Keratinocyte (primary cell): ENCODE measurements around the gene GRB2. TPM values are rescaled to one million over a fixed set of nuclear protein-coding genes. Genes with fewer than 3 reads are reported as not detected.

Experiments used
- DNase-seq: peaks from one replicate; pipeline ENCODE4 v3.0.0-alpha.2; 2011; ENCODE audit warnings: low read depth, missing footprints, low spot score
- FAIRE-seq: peaks from 2 replicates; lab custom pipeline; 2011; peaks lifted over from hg19 to GRCh38; lab: Jason Lieb, UNC
- H2AFZ ChIP-seq: 2 replicates; pipeline ENCODE4 v1.6.0; 2012; ENCODE audit warnings: low read length, control low read depth, inconsistent platforms; ENCODE audit not compliant: control insufficient read depth
- H3K27ac ChIP-seq: 2 replicates; pipeline ENCODE4 v1.5.1; 2011; ENCODE audit warnings: low read length; ENCODE audit not compliant: control insufficient read depth, insufficient read depth
- H3K27me3 ChIP-seq: 3 replicates; pipeline ENCODE4 v1.6.0; 2011; ENCODE audit warnings: low read length; ENCODE audit not compliant: control insufficient read depth, insufficient read depth; ENCODE audit errors: extremely low read depth
- H3K36me3 ChIP-seq, 2 experiments: 2 replicates in 1 of 2; 3 replicates in 1 of 2; pipeline ENCODE4 v1.5.1; 2011; ENCODE audit warnings: low read length in 2 of 2, mild to moderate bottlenecking in 1 of 2; ENCODE audit not compliant: control insufficient read depth in 2 of 2, insufficient read depth in 2 of 2; ENCODE audit errors: extremely low read depth in 1 of 2
- H3K4me1 ChIP-seq: 3 replicates; pipeline ENCODE4 v1.5.1; 2011; ENCODE audit warnings: low read length; ENCODE audit not compliant: control insufficient read depth, insufficient read depth; ENCODE audit errors: extremely low read depth
- H3K4me2 ChIP-seq: 3 replicates; pipeline ENCODE4 v1.6.0; 2011; ENCODE audit warnings: low read depth, low read length; ENCODE audit not compliant: control insufficient read depth, insufficient read depth; ENCODE audit errors: extremely low read depth
- H3K4me3 ChIP-seq, 3 experiments: fragments of 200-600 bp in 1 of 3; sonication (generic) in 1 of 3; 2 replicates in 2 of 3; 3 replicates in 1 of 3; pipeline ENCODE4 v1.5.1; 2011 to 2016; ENCODE audit warnings: low read length in 3 of 3, mild to moderate bottlenecking in 3 of 3, control low read depth in 2 of 3, inconsistent platforms in 1 of 3, low read depth in 1 of 3, mixed read lengths in 1 of 3, mixed run types in 1 of 3, moderate library complexity in 1 of 3; ENCODE audit not compliant: control insufficient read depth in 2 of 3, insufficient read depth in 2 of 3; ENCODE audit errors: extremely low read depth in 1 of 3
- H3K79me2 ChIP-seq: 2 replicates; pipeline ENCODE4 v1.6.0; 2012; ENCODE audit warnings: low read length; ENCODE audit not compliant: control insufficient read depth, insufficient read depth
- H3K9ac ChIP-seq: 3 replicates; pipeline ENCODE4 v1.6.0; 2011; ENCODE audit warnings: low read length; ENCODE audit not compliant: control insufficient read depth, insufficient read depth; ENCODE audit errors: extremely low read depth
- H3K9me1 ChIP-seq: 3 replicates; pipeline ENCODE4 v1.6.0; 2011; ENCODE audit warnings: low read length; ENCODE audit not compliant: control insufficient read depth, insufficient read depth; ENCODE audit errors: extremely low read depth
- H3K9me3 ChIP-seq: 2 replicates; pipeline ENCODE4 v1.5.1; 2012; ENCODE audit warnings: low read depth, low read length; ENCODE audit not compliant: control insufficient read depth
- H4K20me1 ChIP-seq: 3 replicates; pipeline ENCODE4 v1.6.0; 2011; ENCODE audit warnings: low read length; ENCODE audit not compliant: control insufficient read depth, insufficient read depth; ENCODE audit errors: extremely low read depth
- CTCF ChIP-seq, 3 experiments: IDR thresholded peaks in 1 of 3; conservative IDR thresholded peaks in 1 of 3; optimal IDR thresholded peaks in 1 of 3; 2 replicates in 2 of 3; 3 replicates in 1 of 3; pipeline versions ENCODE3 to v1.5.1; 2011; ENCODE audit warnings: low read length in 3 of 3, mild to moderate bottlenecking in 3 of 3, moderate library complexity in 2 of 3, control low read depth in 1 of 3, inconsistent platforms in 1 of 3; ENCODE audit not compliant: insufficient read depth in 2 of 3; ENCODE audit errors: extremely low read depth in 1 of 3
- EZH2 ChIP-seq: IDR thresholded peaks from one replicate; pipeline ENCODE4 v1.6.1; 2012; ENCODE audit warnings: inconsistent platforms, mild to moderate bottlenecking, low read length, moderate library complexity
- dilution Hi-C: fragments of 300-500 bp; cut with MboI; formaldehyde crosslinking; loops from one replicate; pipeline ENCODE4 v1.7.0; 2020; ENCODE audit warnings: low sequenced_read_pairs; ENCODE audit not compliant: extremely low pct_ligation_motif_present
- polyA plus RNA-seq, 5 experiments: library from polyadenylated mRNA; depleted of rRNA in 3 of 5; stranded (reverse) in 3 of 5; stranded (forward) in 1 of 5; unstranded in 1 of 5; fragments of >200 nt; gene quantifications; 1 replicate in 1 of 5; 2 replicates in 3 of 5; 3 replicates in 1 of 5; pipeline versions ENCODE4 v1.2.1 to v1.2.3, GENCODE V29; 2011 to 2012; ENCODE audit warnings: missing spikeins in 2 of 5, low read depth in 1 of 5, low replicate concordance in 1 of 5

The GRB2 gene
- polyA plus RNA-seq, 1 donor (not counting 4 experiments of a cell fraction or from before 2014, with no cell fraction given) = 62.0 TPM

DNA sequence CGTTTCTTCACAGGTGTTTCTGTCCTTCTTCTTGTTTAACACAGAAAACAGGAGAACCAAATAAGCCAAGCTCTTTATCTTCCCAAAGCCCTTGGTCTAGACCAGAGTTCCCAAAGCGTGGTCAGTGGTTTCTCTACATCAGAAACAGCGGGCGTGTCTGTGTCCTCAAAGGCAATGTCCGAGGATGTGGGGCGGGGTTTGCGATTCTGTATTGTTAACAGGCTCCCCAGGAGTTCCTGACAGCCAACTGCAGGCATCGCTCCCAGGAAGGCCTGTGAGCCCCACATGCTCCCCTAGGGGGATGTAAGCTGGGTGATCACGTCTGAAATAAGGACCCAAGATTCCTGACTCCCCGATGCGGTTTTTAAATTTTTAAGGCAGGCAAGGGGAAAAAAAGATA, 87.8 kb downstream of the GRB2 start:
- no peaks in the 10 kb centered on the region for H3K79me2 ChIP-seq
- no peaks in the 10 kb centered on the region for H3K9me1 ChIP-seq
- no peaks in the 10 kb centered on the region for H3K27me3 ChIP-seq
- H3K4me3 ChIP-seq = no peak overlapping the region
- H3K36me3 ChIP-seq = peaks cover 22 to 23% of the 10 kb centered on the region in 2 experiments
- H3K4me2 ChIP-seq = no peak overlapping the region
- dilution Hi-C loops = no loop called here
- H2AFZ ChIP-seq = no peak overlapping the region
- no peaks in the 10 kb centered on the region for H3K4me1 ChIP-seq
- H3K9ac ChIP-seq = no peak overlapping the region
- TF ChIP-seq CTCF (optimal IDR thresholded peaks at IDR 0.05 in 1 of 3, IDR thresholded peaks at IDR 0.05 in 1 of 3, conservative IDR thresholded peaks at IDR 0.05 in 1 of 3; ENCODE audit: extremely low read depth in 1 of 3, insufficient read depth in 2 of 3, low read length in 3 of 3) (no peak), EZH2 (no peak)
- no peaks in the 10 kb centered on the region for H3K9me3 ChIP-seq
- FAIRE-seq = no peak
- no peak for DNase-seq
- no peak overlapping the region for H3K27ac ChIP-seq
- no peaks in the 10 kb centered on the region for H4K20me1 ChIP-seq

DNA sequence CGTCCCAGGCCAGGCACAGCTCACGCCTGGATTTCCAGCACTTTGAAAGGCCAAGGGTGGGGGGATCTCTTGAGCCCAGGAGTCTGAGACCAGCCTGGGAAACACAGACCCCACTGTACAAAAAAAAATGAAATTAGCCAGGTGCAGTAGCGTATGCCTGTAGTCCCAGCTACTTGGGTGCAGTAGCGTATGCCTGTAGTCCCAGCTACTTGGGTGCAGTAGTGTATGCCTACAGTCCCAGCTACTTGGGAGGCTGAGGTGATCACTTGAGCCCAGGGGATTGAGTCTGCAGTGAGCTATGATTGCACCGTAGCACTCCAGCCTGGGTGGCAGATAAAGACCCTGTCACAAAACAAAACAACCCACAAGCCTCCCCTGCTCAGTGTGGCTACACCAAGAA, 89.2 kb downstream of the GRB2 start:
- Histone ChIP-seq H3K79me2 (no peaks in the 10 kb centered on the region), H3K27ac (no peak overlapping the region), H3K9ac (no peak overlapping the region), H2AFZ (no peak overlapping the region), H3K9me1 (no peaks in the 10 kb centered on the region), H3K27me3 (no peaks in the 10 kb centered on the region), H3K4me3 (no peak overlapping the region), H3K4me1 (no peaks in the 10 kb centered on the region), H3K9me3 (no peaks in the 10 kb centered on the region), H3K36me3 (peaks cover 19% of the 10 kb centered on the region in 2 experiments), H3K4me2 (no peak overlapping the region), H4K20me1 (no peaks in the 10 kb centered on the region)
- dilution Hi-C loops = no loop called here
- no peak for DNase-seq
- TF ChIP-seq CTCF (optimal IDR thresholded peaks at IDR 0.05 in 1 of 3, IDR thresholded peaks at IDR 0.05 in 1 of 3, conservative IDR thresholded peaks at IDR 0.05 in 1 of 3; ENCODE audit: extremely low read depth in 1 of 3, insufficient read depth in 2 of 3, low read length in 3 of 3) = no peak
- TF ChIP-seq EZH2 = no peak
- FAIRE-seq = no peak
